ENCODE data around the gene TMTC4. TPM values are rescaled to one million over a fixed set of nuclear protein-coding genes. Genes with fewer than 3 reads are reported as not detected.
"Not testable (repeated sequence)": the region's sequence is repeated elsewhere in the genome, so short reads cannot be mapped to it uniquely, and the experiment has no call there.

The TMTC4 gene
- total RNA-seq, 2 experiments from 2014 or later, result 18.5 to 24.6 TPM

- peaks cover under 1% of the 10 kb centered on the region for H3K9me3 Mint-ChIP-seq
- H3K4me3 Mint-ChIP-seq, result peak overlapping the region; percentile 71
- H3K27me3 Mint-ChIP-seq, result no peaks in the 10 kb centered on the region
- ChIA-PET CTCF (interaction anchor here (0.7 to 5.8 kb wide), 6 partner anchors 9 to 85 kb away, joined by 3 to 30 read pairs (median 5); partner anchors contain the start of gene TMTC4), POLR2A (interaction anchor here (0.7 to 2.5 kb wide), 5 partner anchors 10 to 700 kb away, joined by 3 to 27 read pairs (median 3); partner anchors contain the start of gene TMTC4)
- H3K36me3 Mint-ChIP-seq (ENCODE audit: low read depth), result peaks cover 6% of the 10 kb centered on the region
- H3K27ac Mint-ChIP-seq, result peak overlapping the region; percentile 86
- H3K4me1 Mint-ChIP-seq, result peaks cover 42% of the 10 kb centered on the region
- no peak for DNase-seq
These were observed 85.3 kb downstream of the TMTC4 start for GRCh38 chr13:100589178-100589725.

DNA sequence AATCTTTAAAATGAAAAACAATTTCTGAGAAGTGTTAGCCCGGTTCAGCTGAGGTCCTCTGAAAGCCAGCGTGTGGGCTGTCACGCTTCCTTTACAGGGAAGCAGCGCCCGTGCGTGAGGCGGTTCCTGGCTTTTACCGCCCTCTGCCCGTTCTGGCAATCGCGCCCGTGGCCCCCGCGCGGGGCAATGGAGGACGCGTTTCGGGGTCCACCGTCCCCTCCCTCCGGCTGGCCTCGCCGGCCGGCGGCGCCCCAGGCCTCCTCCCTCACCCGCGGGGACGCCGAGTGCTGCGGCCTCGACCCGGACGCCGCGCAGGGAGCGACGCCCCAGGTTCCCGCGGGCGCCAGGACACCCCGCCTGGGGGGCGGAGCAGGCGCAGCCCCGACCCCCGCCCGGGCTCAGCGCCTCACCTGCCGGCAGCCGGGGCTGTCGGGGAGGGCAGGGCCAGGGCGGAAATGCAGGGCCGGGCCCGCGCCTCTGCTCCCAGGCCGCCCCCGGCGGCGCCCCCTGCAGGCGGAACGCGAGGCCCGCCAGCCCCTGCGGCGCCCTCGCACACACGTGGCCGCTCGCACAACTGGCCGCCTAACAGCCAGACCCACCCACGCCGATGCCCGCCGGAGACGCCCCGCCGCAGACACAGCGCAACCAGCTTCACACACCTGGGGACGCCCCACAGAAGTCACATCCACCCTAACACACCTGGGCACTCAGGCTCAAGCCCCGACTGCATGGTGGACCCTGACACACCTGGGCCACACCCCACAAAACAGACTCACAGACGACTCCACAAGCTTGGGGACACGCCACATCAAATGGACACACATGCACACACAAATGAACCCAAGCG lies 86.0 kb downstream of the TMTC4 start, which contains the start of gene GGACT:
Gene GGACT, minus strand, starts transcription at position 459 of the 847 bp plus-strand sequence. CDS start 56,198 bp downstream, outside the sequence.
- H3K27ac Mint-ChIP-seq, result peak within 1 kb of the TSS; percentile 86
- peaks cover 44% of the 10 kb centered on the region for H3K4me1 Mint-ChIP-seq
- CTCF ChIA-PET, result interaction anchor here (0.6 to 5.8 kb wide), 14 partner anchors 8 to 931 kb away, joined by 3 to 49 read pairs (median 4); partner anchors contain the start of gene TMTC4
- POLR2A ChIA-PET, result interaction anchor here (0.7 to 2.5 kb wide), 12 partner anchors 9 to 930 kb away, joined by 3 to 27 read pairs (median 4); partner anchors contain the start of gene TMTC4
- peak within 1 kb of the TSS; percentile 71 for H3K4me3 Mint-ChIP-seq
- H3K36me3 Mint-ChIP-seq (ENCODE audit: low read depth), result peaks cover 9% of the 10 kb centered on the region
- no peaks in the 10 kb centered on the region for H3K27me3 Mint-ChIP-seq
- H3K9me3 Mint-ChIP-seq, result peaks cover 3% of the 10 kb centered on the region
- DNase-seq, result peak; percentile 85

DNA sequence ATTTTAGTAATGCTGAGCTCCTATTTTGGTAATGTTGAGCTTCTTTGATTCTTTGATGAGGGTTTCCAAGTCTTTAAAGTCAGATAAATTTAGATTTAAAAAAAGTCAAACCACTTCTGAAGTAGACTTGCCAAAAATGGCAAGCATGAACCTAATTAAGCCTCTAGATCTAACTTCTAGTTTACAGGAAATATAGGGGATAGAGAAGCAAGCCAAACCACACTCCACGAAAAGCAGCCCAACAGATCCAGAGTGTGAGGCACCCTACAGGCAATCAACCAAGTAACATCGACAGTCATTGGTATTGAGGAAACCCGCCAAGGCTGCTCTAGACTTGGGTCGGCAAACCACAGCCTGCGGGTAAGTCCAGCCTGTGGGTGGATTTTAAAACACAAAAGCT lies 89.7 kb downstream of the TMTC4 start:
- ChIA-PET POLR2A (interaction anchor here (1.7 kb wide), 1 partner anchor 8 kb away, joined by 5 read pairs; no protein-coding TSS in a partner anchor), CTCF (interaction anchor here (1.1 to 4.3 kb wide), 4 partner anchors 10 to 543 kb away, joined by 3 to 49 read pairs (median 7); partner anchors contain the start of gene TMTC4)
- Mint-ChIP-seq H3K27ac (peak overlapping the region; percentile 47), H3K36me3 (ENCODE audit: low read depth) (peaks cover 34% of the 10 kb centered on the region), H3K4me1 (peaks cover 60% of the 10 kb centered on the region), H3K4me3 (no peak overlapping the region), H3K27me3 (no peaks in the 10 kb centered on the region), H3K9me3 (peaks cover 3% of the 10 kb centered on the region)
- DNase-seq, result no peak

DNA sequence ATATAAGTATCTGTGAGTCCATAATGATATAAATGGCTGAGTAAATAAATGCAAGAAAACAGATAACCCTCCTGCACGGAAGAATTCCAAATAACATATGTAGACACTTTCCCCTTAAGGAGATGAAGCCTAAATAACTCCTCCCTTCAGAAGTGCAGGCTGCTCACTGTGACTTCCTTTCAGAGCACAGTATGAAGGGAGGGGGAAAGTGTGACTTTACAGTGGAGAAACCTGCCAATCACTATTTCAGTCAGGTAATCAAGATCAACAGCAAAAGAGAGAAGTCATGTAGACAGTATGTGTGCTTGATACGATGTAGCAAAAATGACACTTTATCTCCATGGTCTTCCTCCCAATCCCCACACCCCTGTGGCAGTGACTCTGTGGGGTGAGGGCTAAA lies 93.1 kb downstream of the TMTC4 start:
- POLR2A ChIA-PET, result no interaction called here

DNA sequence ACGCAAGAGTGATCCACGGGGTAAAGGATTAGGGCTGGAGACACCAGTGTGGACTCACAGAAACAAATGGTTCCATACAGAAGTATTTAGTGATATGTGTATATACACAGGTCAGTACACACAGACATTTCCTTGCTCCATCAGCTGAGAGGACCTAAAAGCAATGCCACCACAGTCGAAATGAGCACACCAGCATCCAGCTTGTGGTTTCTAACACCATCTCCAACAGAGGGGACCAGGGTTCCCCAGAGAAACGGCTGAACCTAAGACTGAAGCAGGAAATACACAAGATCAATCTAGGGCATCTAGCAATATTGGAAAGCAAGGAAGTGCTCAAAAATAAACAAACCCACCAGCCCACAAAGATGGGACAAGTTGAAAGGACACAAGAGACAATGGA lies 93.6 kb downstream of the TMTC4 start:
- Mint-ChIP-seq H3K27ac (no peak overlapping the region), H3K27me3 (no peaks in the 10 kb centered on the region), H3K9me3 (peaks cover 3% of the 10 kb centered on the region)

More for the DNA sequence above, 93.1 kb downstream of the TMTC4 start:
- CTCF ChIA-PET, result no interaction called here
- DNase-seq, result no peak
- no peak overlapping the region for H3K27ac Mint-ChIP-seq
- no peak overlapping the region for H3K4me3 Mint-ChIP-seq
- H3K27me3 Mint-ChIP-seq, result no peaks in the 10 kb centered on the region
- peaks cover 3% of the 10 kb centered on the region for H3K9me3 Mint-ChIP-seq
- peaks cover 35% of the 10 kb centered on the region for H3K4me1 Mint-ChIP-seq
- H3K36me3 Mint-ChIP-seq (ENCODE audit: low read depth), result peaks cover 35% of the 10 kb centered on the region

GRCh38 chr13:100580045-100580444 lies 94.5 kb downstream of the TMTC4 start:
- ChIA-PET CTCF (interaction anchor here (0.8 kb wide), 1 partner anchor 9 kb away, joined by 3 read pairs; the partner anchor contains the start of gene GGACT), POLR2A (no interaction called here)
- H3K27ac Mint-ChIP-seq, result no peak overlapping the region

More for the DNA sequence above, 93.6 kb downstream of the TMTC4 start:
- ChIA-PET CTCF (interaction anchor here (0.8 kb wide), 1 partner anchor 8 kb away, joined by 3 read pairs; the partner anchor contains the start of gene GGACT), POLR2A (no interaction called here)
- H3K4me3 Mint-ChIP-seq, result no peak overlapping the region
- peaks cover 35% of the 10 kb centered on the region for H3K36me3 Mint-ChIP-seq (ENCODE audit: low read depth)
- peaks cover 32% of the 10 kb centered on the region for H3K4me1 Mint-ChIP-seq
- no peak for DNase-seq

GRCh38 chr13:100577239-100577638 lies 97.4 kb downstream of the TMTC4 start:
- not testable (repeated sequence) for H3K9me3 Mint-ChIP-seq, DNase-seq, H3K27ac Mint-ChIP-seq, H3K27me3 Mint-ChIP-seq, H3K4me3 Mint-ChIP-seq
- ChIA-PET CTCF (interaction anchor here (1.1 to 5.1 kb wide), 2 partner anchors 9 to 19 kb away, joined by 5 to 49 read pairs; partner anchors contain the start of gene GGACT), POLR2A (interaction anchor here (1.0 kb wide), 1 partner anchor 8 kb away, joined by 5 read pairs; no protein-coding TSS in a partner anchor)
- Mint-ChIP-seq H3K4me1 (peaks cover 37% of the 10 kb centered on the region), H3K36me3 (ENCODE audit: low read depth) (peaks cover 20% of the 10 kb centered on the region)

More at GRCh38 chr13:100580045-100580444, 94.5 kb downstream of the TMTC4 start:
- Mint-ChIP-seq H3K4me1 (peaks cover 29% of the 10 kb centered on the region), H3K36me3 (ENCODE audit: low read depth) (peaks cover 34% of the 10 kb centered on the region), H3K9me3 (peaks cover 3% of the 10 kb centered on the region), H3K4me3 (no peak overlapping the region), H3K27me3 (no peaks in the 10 kb centered on the region)
- DNase-seq, result no peak

DNA sequence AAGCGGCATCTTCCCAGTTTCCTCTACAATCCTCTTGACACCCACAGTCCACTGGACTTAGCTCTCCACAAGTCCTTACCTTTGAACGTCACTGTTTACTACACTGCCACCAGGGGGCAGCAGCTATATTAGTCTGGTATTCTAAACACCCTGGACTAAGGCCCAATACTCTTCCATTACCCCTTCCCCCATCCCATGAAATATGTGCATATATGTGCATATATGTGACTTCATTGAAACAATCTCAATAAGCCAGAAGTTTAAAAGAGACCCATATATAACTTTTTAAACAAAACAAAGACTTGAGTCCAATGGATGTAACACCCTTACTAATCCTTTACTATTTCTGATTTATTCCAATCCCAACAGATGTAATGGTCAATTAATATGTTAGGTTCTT lies 101.5 kb downstream of the TMTC4 start:
- Mint-ChIP-seq H3K27me3 (peaks cover 2% of the 10 kb centered on the region), H3K27ac (no peak overlapping the region), H3K4me3 (no peak overlapping the region), H3K4me1 (peaks cover 20% of the 10 kb centered on the region), H3K9me3 (no peaks in the 10 kb centered on the region), H3K36me3 (ENCODE audit: low read depth) (no peaks in the 10 kb centered on the region)
- ChIA-PET POLR2A (interaction anchor here (0.7 to 1.6 kb wide), 3 partner anchors 15 to 101 kb away, joined by 4 to 7 read pairs (median 4); partner anchors contain the start of gene TMTC4), CTCF (interaction anchor here (0.6 to 5.1 kb wide), 34 partner anchors 10 to 639 kb away, joined by 3 to 49 read pairs (median 4); partner anchors contain the start of genes GGACT and TMTC4)
- DNase-seq, result peak; percentile 76

- peaks cover 2% of the 10 kb centered on the region for H3K27me3 Mint-ChIP-seq
- H3K27ac Mint-ChIP-seq, result no peak overlapping the region
- no peaks in the 10 kb centered on the region for H3K4me1 Mint-ChIP-seq
- no peaks in the 10 kb centered on the region for H3K9me3 Mint-ChIP-seq
- no peak for DNase-seq
- no peaks in the 10 kb centered on the region for H3K36me3 Mint-ChIP-seq (ENCODE audit: low read depth)
- H3K4me3 Mint-ChIP-seq, result no peak overlapping the region
- ChIA-PET POLR2A (no interaction called here), CTCF (no interaction called here)
These were observed 108.1 kb downstream of the TMTC4 start for GRCh38 chr13:100566543-100566942.

DNA sequence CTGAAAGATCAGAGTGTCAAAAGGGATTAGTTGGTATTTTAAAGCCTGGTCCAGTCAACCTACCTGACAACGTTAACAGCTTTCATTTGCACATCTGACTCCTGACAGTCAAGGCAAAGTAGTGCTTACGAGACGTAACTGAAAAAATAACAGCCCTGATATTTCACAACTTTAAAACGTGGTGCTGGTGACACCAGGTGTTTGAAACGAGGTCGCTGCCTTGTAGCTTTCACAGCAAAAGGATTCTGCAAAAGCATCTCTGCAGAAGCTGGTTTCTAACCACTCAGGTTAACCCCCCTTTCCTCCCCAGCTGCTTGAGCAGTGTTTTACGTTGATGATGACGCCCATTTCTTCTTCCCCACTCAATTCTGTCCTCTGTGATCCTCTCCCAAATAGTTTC lies 109.3 kb downstream of the TMTC4 start:
- H3K9me3 Mint-ChIP-seq, result no peaks in the 10 kb centered on the region
- H3K4me1 Mint-ChIP-seq, result no peaks in the 10 kb centered on the region
- ChIA-PET POLR2A (no interaction called here), CTCF (interaction anchor here (0.5 to 0.6 kb wide), 2 partner anchors 12 to 551 kb away, joined by 3 read pairs; no protein-coding TSS in a partner anchor)
- DNase-seq, result no peak
- no peak overlapping the region for H3K4me3 Mint-ChIP-seq
- no peak overlapping the region for H3K27ac Mint-ChIP-seq
- H3K27me3 Mint-ChIP-seq, result no peaks in the 10 kb centered on the region
- no peaks in the 10 kb centered on the region for H3K36me3 Mint-ChIP-seq (ENCODE audit: low read depth)

DNA sequence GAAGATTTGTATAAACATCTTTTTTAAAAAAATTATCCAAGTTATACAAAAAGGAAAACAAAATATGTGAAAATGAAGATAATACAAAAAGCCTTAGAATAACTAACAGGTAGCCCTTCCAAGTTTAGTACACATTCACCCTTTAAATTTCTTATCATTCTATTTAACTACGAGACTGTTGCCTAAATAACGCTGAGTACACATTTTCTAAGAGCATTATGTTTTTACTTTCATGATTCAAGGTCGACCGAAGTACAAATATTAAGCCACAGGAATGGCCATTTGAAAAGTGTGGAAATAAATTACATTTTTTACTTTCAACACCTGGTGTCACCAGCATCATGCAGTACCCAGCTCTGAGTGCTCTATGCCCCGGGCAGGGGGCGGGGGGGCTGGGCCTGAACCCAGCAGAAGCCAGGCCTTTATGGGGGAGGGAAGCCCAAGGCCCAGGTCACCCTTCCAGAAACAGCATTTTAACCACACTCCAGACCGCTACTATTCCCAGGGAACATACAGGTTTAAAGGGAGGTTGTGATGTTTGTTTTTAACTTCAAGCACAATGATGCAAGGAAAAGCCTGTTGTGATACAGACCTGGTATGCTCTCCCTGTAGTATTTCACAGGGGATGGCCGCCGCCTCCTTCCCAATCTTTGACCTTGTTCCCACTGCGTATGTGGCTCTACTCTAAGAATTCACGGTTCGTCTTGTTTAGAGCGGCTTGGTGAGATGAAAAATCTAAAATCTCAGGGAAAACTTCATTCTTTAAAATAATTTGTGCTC lies 110.0 kb downstream of the TMTC4 start:
- no peak overlapping the region for H3K27ac Mint-ChIP-seq

GRCh38 chr13:100563779-100564178 lies 110.8 kb downstream of the TMTC4 start:
- H3K4me3 Mint-ChIP-seq, result no peak overlapping the region
- H3K9me3 Mint-ChIP-seq, result no peaks in the 10 kb centered on the region
- CTCF ChIA-PET, result interaction anchor here (3.1 kb wide), 1 partner anchor 9 kb away, joined by 13 read pairs; no protein-coding TSS in a partner anchor
- H3K27me3 Mint-ChIP-seq, result no peaks in the 10 kb centered on the region
- no peaks in the 10 kb centered on the region for H3K4me1 Mint-ChIP-seq
- no peak for DNase-seq
- H3K27ac Mint-ChIP-seq, result no peak overlapping the region
- POLR2A ChIA-PET, result no interaction called here
- no peaks in the 10 kb centered on the region for H3K36me3 Mint-ChIP-seq (ENCODE audit: low read depth)

More for the DNA sequence above, 110.0 kb downstream of the TMTC4 start:
- Mint-ChIP-seq H3K9me3 (no peaks in the 10 kb centered on the region), H3K4me1 (no peaks in the 10 kb centered on the region), H3K27me3 (no peaks in the 10 kb centered on the region), H3K4me3 (no peak overlapping the region), H3K36me3 (ENCODE audit: low read depth) (no peaks in the 10 kb centered on the region)
- no peak for DNase-seq
- CTCF ChIA-PET, result interaction anchor here (3.1 kb wide), 1 partner anchor 8 kb away, joined by 13 read pairs; no protein-coding TSS in a partner anchor
- POLR2A ChIA-PET, result no interaction called here

Data from activated CD4-positive, alpha-beta memory T cell treated with anti-CD3 and anti-CD28 coated beads, Interleukin-2, amount 10 ng/mL, durations not matched to agents 7 days and 5 days (primary cell).